ENCODE data around the gene TSPAN4.

DNA sequence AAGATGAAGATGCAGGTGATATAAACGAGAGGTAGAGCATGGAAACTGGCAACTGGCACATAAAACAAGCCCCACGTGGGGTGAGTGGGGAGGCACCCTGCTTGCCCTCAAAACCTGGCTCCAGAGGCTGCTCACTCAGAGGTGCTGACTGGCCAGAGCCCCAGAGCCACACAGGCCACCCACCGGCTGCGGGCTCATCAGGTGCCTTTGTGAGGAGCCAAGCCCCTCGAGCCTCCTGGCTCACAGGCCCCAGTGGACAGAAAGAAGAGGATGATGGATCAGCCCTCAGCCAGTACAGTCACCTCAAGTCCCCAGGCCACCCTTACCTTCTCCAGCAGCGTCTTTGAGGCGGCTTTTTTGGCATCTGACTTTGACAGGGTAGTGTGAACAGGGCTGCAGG is 61.7 kb downstream of the TSPAN4 start:
- TF ChIP-seq, protein P1, sequence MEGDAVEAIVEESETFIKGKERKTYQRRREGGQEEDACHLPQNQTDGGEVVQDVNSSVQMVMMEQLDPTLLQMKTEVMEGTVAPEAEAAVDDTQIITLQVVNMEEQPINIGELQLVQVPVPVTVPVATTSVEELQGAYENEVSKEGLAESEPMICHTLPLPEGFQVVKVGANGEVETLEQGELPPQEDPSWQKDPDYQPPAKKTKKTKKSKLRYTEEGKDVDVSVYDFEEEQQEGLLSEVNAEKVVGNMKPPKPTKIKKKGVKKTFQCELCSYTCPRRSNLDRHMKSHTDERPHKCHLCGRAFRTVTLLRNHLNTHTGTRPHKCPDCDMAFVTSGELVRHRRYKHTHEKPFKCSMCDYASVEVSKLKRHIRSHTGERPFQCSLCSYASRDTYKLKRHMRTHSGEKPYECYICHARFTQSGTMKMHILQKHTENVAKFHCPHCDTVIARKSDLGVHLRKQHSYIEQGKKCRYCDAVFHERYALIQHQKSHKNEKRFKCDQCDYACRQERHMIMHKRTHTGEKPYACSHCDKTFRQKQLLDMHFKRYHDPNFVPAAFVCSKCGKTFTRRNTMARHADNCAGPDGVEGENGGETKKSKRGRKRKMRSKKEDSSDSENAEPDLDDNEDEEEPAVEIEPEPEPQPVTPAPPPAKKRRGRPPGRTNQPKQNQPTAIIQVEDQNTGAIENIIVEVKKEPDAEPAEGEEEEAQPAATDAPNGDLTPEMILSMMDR (IDR thresholded peaks at IDR 0.05 in 2 of 3, conservative IDR thresholded peaks at IDR 0.05 in 1 of 3; ENCODE audit: borderline replicate concordance in 1 of 3, insufficient read depth in 1 of 3, low read depth in 2 of 3, low read length in 2 of 3): no peak
- TF ChIP-seq POLR2AphosphoS5 (IDR thresholded peaks at IDR 0.05; ENCODE audit: low read depth, low read length): no peak

Data from HCT116 (cell line).